ENCODE data around the gene B3GLCT. TPM values are rescaled to one million over a fixed set of nuclear protein-coding genes. Genes with fewer than 3 reads are reported as not detected.

B3GLCT gene
- total RNA-seq, 2 donors from 2014 or later = 10.1 to 11.5 TPM

DNA sequence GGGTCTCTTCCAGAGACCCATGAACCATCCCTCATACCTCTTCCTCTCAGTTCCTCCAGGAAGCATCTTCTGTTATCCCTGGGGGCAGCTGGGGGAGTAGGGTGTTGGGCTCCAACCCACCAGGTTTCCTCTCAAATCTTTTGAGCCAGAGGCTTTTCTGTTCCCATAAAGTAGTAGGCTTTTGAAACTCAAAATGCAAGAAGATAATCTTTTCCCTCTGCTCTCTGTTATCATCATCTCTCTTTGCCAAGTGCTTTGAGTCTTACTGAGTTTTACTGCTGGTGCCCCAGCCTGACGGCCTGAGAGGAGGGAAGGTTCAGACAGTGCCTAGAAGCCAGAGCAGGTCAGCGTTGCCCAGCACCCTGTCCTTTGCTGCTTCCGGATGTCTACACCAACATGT is 157.2 kb downstream of the B3GLCT start:
- Mint-ChIP-seq H3K4me3 (no peak overlapping the region), H3K4me1 (no peaks in the 10 kb centered on the region), H3K36me3 (ENCODE audit: low read depth) (peaks cover 5% of the 10 kb centered on the region), H3K9me3 (peaks cover 49% of the 10 kb centered on the region), H3K27ac (no peak overlapping the region), H3K27me3 (ENCODE audit: insufficient read depth) (peaks cover 2% of the 10 kb centered on the region)
- no peak for DNase-seq
- Histone ChIP-seq H3K4me1 (ENCODE audit: control insufficient read depth, insufficient read depth, low read length) (no peaks in the 10 kb centered on the region), H3K27me3 (ENCODE audit: control insufficient read depth, insufficient read depth, low read length, poor library complexity, severe bottlenecking) (no peaks in the 10 kb centered on the region), H3K4me3 (ENCODE audit: low read length) (no peak overlapping the region), H3K9ac (ENCODE audit: extremely low read depth, low read length, poor library complexity, severe bottlenecking) (no peak overlapping the region), H3K9me3 (ENCODE audit: control insufficient read depth, low read length) (peaks cover 25% of the 10 kb centered on the region), H3K36me3 (ENCODE audit: control insufficient read depth, insufficient read depth, low read length) (no peaks in the 10 kb centered on the region), H3K27ac (ENCODE audit: low read depth, low read length) (no peak overlapping the region)
- TF ChIP-seq, protein P1, sequence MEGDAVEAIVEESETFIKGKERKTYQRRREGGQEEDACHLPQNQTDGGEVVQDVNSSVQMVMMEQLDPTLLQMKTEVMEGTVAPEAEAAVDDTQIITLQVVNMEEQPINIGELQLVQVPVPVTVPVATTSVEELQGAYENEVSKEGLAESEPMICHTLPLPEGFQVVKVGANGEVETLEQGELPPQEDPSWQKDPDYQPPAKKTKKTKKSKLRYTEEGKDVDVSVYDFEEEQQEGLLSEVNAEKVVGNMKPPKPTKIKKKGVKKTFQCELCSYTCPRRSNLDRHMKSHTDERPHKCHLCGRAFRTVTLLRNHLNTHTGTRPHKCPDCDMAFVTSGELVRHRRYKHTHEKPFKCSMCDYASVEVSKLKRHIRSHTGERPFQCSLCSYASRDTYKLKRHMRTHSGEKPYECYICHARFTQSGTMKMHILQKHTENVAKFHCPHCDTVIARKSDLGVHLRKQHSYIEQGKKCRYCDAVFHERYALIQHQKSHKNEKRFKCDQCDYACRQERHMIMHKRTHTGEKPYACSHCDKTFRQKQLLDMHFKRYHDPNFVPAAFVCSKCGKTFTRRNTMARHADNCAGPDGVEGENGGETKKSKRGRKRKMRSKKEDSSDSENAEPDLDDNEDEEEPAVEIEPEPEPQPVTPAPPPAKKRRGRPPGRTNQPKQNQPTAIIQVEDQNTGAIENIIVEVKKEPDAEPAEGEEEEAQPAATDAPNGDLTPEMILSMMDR (conservative IDR thresholded peaks at IDR 0.05) = no peak
- WGBS, 2 experiments (ENCODE audit: insufficient coverage in 1 of 2, insufficient read length in 1 of 2) = 88 to 93% methylated on average over 1 to 3 of the region's 3 CpGs

DNA sequence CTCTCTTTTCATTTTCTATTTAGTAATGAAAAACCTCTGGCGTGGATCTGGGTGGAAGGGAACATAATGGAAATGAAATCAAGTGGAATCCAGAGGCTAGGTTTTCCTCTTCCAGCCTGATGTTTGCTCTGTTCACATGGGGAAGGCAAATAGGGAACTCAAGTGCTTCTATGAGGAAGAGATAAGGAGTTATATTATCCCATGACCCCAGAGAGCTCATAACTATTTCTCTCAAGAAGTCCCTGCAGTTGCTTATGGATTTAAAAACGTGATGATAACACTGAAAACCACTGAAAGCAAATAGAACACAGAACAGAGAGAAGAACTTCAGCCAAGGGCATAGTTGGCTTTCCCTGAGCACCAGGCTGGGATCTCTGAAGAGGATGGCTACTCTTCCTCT is 157.8 kb downstream of the B3GLCT start:
- no peaks in the 10 kb centered on the region for H3K4me1 ChIP-seq (ENCODE audit: control insufficient read depth, insufficient read depth, low read length)
- WGBS, 2 experiments (ENCODE audit: insufficient coverage in 1 of 2, insufficient read length in 1 of 2) = 57% methylated on average over 2 of the region's 2 CpGs; no CpG with 5 or more reads in 1 of the 2 experiments
- TF ChIP-seq, protein P1 (conservative IDR thresholded peaks at IDR 0.05) = no peak
- no peak overlapping the region for H3K4me3 ChIP-seq (ENCODE audit: low read length)
- H3K4me1 Mint-ChIP-seq = no peaks in the 10 kb centered on the region
- no peak overlapping the region for H3K27ac Mint-ChIP-seq
- no peak overlapping the region for H3K9ac ChIP-seq (ENCODE audit: extremely low read depth, low read length, poor library complexity, severe bottlenecking)
- H3K36me3 ChIP-seq (ENCODE audit: control insufficient read depth, insufficient read depth, low read length) = no peaks in the 10 kb centered on the region
- peaks cover 5% of the 10 kb centered on the region for H3K36me3 Mint-ChIP-seq (ENCODE audit: low read depth)
- H3K27me3 Mint-ChIP-seq (ENCODE audit: insufficient read depth) = peaks cover 2% of the 10 kb centered on the region
- DNase-seq = no peak
- no peak overlapping the region for H3K27ac ChIP-seq (ENCODE audit: low read depth, low read length)
- H3K27me3 ChIP-seq (ENCODE audit: control insufficient read depth, insufficient read depth, low read length, poor library complexity, severe bottlenecking) = no peaks in the 10 kb centered on the region
- no peak overlapping the region for H3K4me3 Mint-ChIP-seq
- peaks cover 25% of the 10 kb centered on the region for H3K9me3 ChIP-seq (ENCODE audit: control insufficient read depth, low read length)
- H3K9me3 Mint-ChIP-seq = peaks cover 49% of the 10 kb centered on the region

DNA sequence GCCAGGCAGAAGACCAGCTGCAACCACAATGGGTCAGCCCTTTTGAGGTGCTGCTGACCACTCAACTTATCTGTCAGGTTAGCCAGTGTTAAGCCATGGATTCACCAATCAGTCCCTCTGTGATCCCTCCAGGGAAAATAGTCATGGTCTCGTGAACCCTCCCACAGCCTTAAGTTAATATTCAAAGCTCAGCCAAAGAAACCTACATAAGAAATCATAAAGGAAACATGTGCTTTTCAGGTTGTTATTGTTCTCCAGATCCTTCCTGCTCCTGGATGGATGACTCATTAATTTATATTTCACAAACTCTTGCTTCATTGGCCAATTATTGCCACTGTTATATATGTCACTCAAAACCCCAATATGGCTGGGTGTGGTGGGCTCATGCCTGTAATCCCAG is 161.9 kb downstream of the B3GLCT start:
- DNase-seq = no peak
- Mint-ChIP-seq H3K4me1 (no peaks in the 10 kb centered on the region), H3K27ac (no peak overlapping the region), H3K9me3 (peaks cover 21% of the 10 kb centered on the region), H3K36me3 (ENCODE audit: low read depth) (no peaks in the 10 kb centered on the region), H3K27me3 (ENCODE audit: insufficient read depth) (peaks cover 2% of the 10 kb centered on the region), H3K4me3 (no peak overlapping the region)
- Histone ChIP-seq H3K9me3 (ENCODE audit: control insufficient read depth, low read length) (peaks cover 10% of the 10 kb centered on the region), H3K27me3 (ENCODE audit: control insufficient read depth, insufficient read depth, low read length, poor library complexity, severe bottlenecking) (no peaks in the 10 kb centered on the region), H3K27ac (ENCODE audit: low read depth, low read length) (no peak overlapping the region), H3K4me3 (ENCODE audit: low read length) (no peak overlapping the region), H3K9ac (ENCODE audit: extremely low read depth, low read length, poor library complexity, severe bottlenecking) (no peak overlapping the region), H3K4me1 (ENCODE audit: control insufficient read depth, insufficient read depth, low read length) (no peaks in the 10 kb centered on the region), H3K36me3 (ENCODE audit: control insufficient read depth, insufficient read depth, low read length) (no peaks in the 10 kb centered on the region)
- TF ChIP-seq, protein P1 (conservative IDR thresholded peaks at IDR 0.05) = no peak
- WGBS, 2 experiments (ENCODE audit: insufficient coverage in 1 of 2, insufficient read length in 1 of 2) = 86 to 100% methylated on average over 1 of the region's 1 CpG
